CD4-positive, alpha-beta memory T cell (primary cell): ENCODE measurements around the gene CD68. TPM values are rescaled to one million over a fixed set of nuclear protein-coding genes. Genes with fewer than 3 reads are reported as not detected.
A peak's percentile ranks its signal among the peaks of the same experiment; 100 is the strongest.
"Not testable (repeated sequence)": the region's sequence is repeated elsewhere in the genome, so short reads cannot be mapped to it uniquely, and the experiment has no call there.

Experiments used
- CTCF ChIA-PET: fragments of 350-600 bp; sonication (Branson Sonifier 250); formaldehyde crosslinking; loops from one replicate; lab custom pipeline; 2021; ENCODE audit warnings: inconsistent platforms; ENCODE audit not compliant: partially characterized antibody; lab: Charles Lee
- POLR2A ChIA-PET: fragments of 350-600 bp; sonication (Branson Sonifier 250); formaldehyde crosslinking; loops from one replicate; lab custom pipeline; 2021; ENCODE audit not compliant: partially characterized antibody; lab: Charles Lee
- DNase-seq, 5 donors: peaks; one replicate each; pipeline versions ENCODE4 v3.0.0 to v3.0.0-alpha.2; 2020 to 2022; ENCODE audit warnings: mixed read lengths in 1 of 5
- H3K27ac ChIP-seq: one replicate; pipeline ENCODE4 v1.7.0; 2013; ENCODE audit warnings: low read depth, low read length
- H3K27me3 ChIP-seq: 2 replicates; pipeline ENCODE4 v1.7.0; 2013; ENCODE audit warnings: mild to moderate bottlenecking, low read length, moderate library complexity; ENCODE audit not compliant: insufficient read depth
- H3K36me3 ChIP-seq: 2 replicates; pipeline ENCODE4 v1.7.0; 2013; ENCODE audit warnings: mild to moderate bottlenecking, low read length, moderate library complexity; ENCODE audit not compliant: insufficient read depth
- H3K4me1 ChIP-seq: 2 replicates; pipeline ENCODE4 v1.7.0; 2013; ENCODE audit warnings: mild to moderate bottlenecking, low read length, moderate library complexity; ENCODE audit not compliant: insufficient read depth
- H3K4me3 ChIP-seq, 2 donors: one replicate each; pipeline ENCODE4 v1.7.0; 2013; ENCODE audit warnings: low read length in 2 of 2, mild to moderate bottlenecking in 1 of 2
- H3K9me3 ChIP-seq, 2 donors: one replicate each; pipeline ENCODE4 v1.7.0; 2013; ENCODE audit warnings: low read length in 2 of 2, control low read depth in 1 of 2; ENCODE audit not compliant: control insufficient read depth in 1 of 2
- H3K27ac Mint-ChIP-seq, 7 donors: one replicate each; pipeline ENCODE4 v1.8.0; 2020 to 2021; ENCODE audit warnings: mixed read lengths in 7 of 7, mild to moderate bottlenecking in 6 of 7, inconsistent platforms in 3 of 7, moderate library complexity in 3 of 7
- H3K27me3 Mint-ChIP-seq, 2 donors: one replicate each; pipeline ENCODE4 v1.8.0; 2020 to 2021; ENCODE audit warnings: mixed read lengths in 2 of 2
- H3K36me3 Mint-ChIP-seq, 2 donors: one replicate each; pipeline ENCODE4 v1.8.0; 2020 to 2021; ENCODE audit warnings: mixed read lengths in 2 of 2, inconsistent platforms in 1 of 2, mild to moderate bottlenecking in 1 of 2
- H3K4me1 Mint-ChIP-seq, 4 donors: one replicate each; pipeline ENCODE4 v1.8.0; 2020 to 2021; ENCODE audit warnings: mixed read lengths in 4 of 4, mild to moderate bottlenecking in 1 of 4
- H3K4me3 Mint-ChIP-seq, 8 donors: one replicate each; pipeline ENCODE4 v1.8.0; 2020 to 2021; ENCODE audit warnings: mixed read lengths in 8 of 8, mild to moderate bottlenecking in 7 of 8, moderate library complexity in 6 of 8, inconsistent platforms in 3 of 8
- H3K9me3 Mint-ChIP-seq, 8 donors: one replicate each; pipeline ENCODE4 v1.8.0; 2020 to 2021; ENCODE audit warnings: mixed read lengths in 8 of 8, mild to moderate bottlenecking in 5 of 8, inconsistent platforms in 3 of 8, moderate library complexity in 1 of 8
- intact Hi-C: fragments of 100-400 bp; cut with micrococcal nuclease; formaldehyde crosslinking; loops from one replicate; pipeline ENCODE4 v1.15.1; 2023
- polyA plus RNA-seq, 2 donors: library from polyadenylated mRNA; unstranded; fragments of 300-500 nt; fragmentation: Illumina TruSeq; gene quantifications; one replicate each; pipeline ENCODE4 v1.2.3, GENCODE V29; 2021
- total RNA-seq, 2 experiments: library from RNA; stranded (reverse); gene quantifications; one replicate each; pipeline ENCODE4 v1.2.3, GENCODE V29; 2021

CD68 gene
- total and polyA plus RNA-seq, 4 experiments from 2014 or later, result 0.59 to 20.9 (median 19.8) TPM; not detected in 1

- H3K36me3 Mint-ChIP-seq, result peaks cover 34 to 60% of the 10 kb centered on the region in 2 donors
- peaks cover 0 to 11% (median 3%) of the 10 kb centered on the region in 4 donors for H3K4me1 Mint-ChIP-seq
- Histone ChIP-seq H3K4me3 (no peak overlapping the region), H3K4me1 (peaks cover 10% of the 10 kb centered on the region), H3K27me3 (no peaks in the 10 kb centered on the region), H3K36me3 (peaks cover 57% of the 10 kb centered on the region), H3K27ac (no peak overlapping the region), H3K9me3 (no peaks in the 10 kb centered on the region)
- intact Hi-C loops, result no loop called here
- H3K4me3 Mint-ChIP-seq, result no peak overlapping the region
- H3K27ac Mint-ChIP-seq, result peak overlapping the region in 1 of 7 donors; percentile 75
- ChIA-PET POLR2A (interaction anchor here (1.0 to 9.5 kb wide), 3 partner anchors 18 to 235 kb away, joined by 4 to 220 read pairs (median 7); partner anchors contain the start of gene FXR2), CTCF (interaction anchor here (0.8 to 3.1 kb wide), 5 partner anchors 16 to 154 kb away, joined by 3 to 28 read pairs (median 12); partner anchors contain the start of genes TP53 and WRAP53)
- peaks cover 0 to 2% (median 0%) of the 10 kb centered on the region in 8 donors for H3K9me3 Mint-ChIP-seq
- H3K27me3 Mint-ChIP-seq, result no peaks in the 10 kb centered on the region
- DNase-seq, result no peak
Measured at GRCh38 chr17:7590743-7591142, 11.3 kb downstream of the CD68 start.

- ChIA-PET CTCF (interaction anchor here (0.7 kb wide), 1 partner anchor 78 kb away, joined by 3 read pairs; no protein-coding TSS in a partner anchor), POLR2A (interaction anchor here (0.9 kb wide), 1 partner anchor 16 kb away, joined by 5 read pairs; no protein-coding TSS in a partner anchor)
- Histone ChIP-seq H3K27me3 (no peaks in the 10 kb centered on the region), H3K27ac (no peak overlapping the region), H3K4me3 (no peak overlapping the region), H3K36me3 (peaks cover 62% of the 10 kb centered on the region), H3K9me3 (no peaks in the 10 kb centered on the region), H3K4me1 (peaks cover 8% of the 10 kb centered on the region)
- Mint-ChIP-seq H3K27ac (no peak overlapping the region), H3K36me3 (peaks cover 38 to 66% of the 10 kb centered on the region in 2 donors), H3K9me3 (peaks cover 0 to 3% (median 0%) of the 10 kb centered on the region in 8 donors), H3K4me1 (peaks cover 0 to 9% (median under 1%) of the 10 kb centered on the region in 4 donors), H3K4me3 (no peak overlapping the region), H3K27me3 (no peaks in the 10 kb centered on the region)
- DNase-seq, result no peak
- intact Hi-C loops, result no loop called here
Measured at GRCh38 chr17:7591596-7591995, 12.2 kb downstream of the CD68 start.

- peaks cover 8% of the 10 kb centered on the region for H3K4me1 ChIP-seq
- Mint-ChIP-seq H3K27ac (no peak overlapping the region), H3K9me3 (peaks cover 0 to 4% (median 0%) of the 10 kb centered on the region in 8 donors), H3K4me3 (no peak overlapping the region), H3K4me1 (peaks cover 0 to 5% (median under 1%) of the 10 kb centered on the region in 4 donors), H3K36me3 (peaks cover 43 to 64% of the 10 kb centered on the region in 2 donors), H3K27me3 (no peaks in the 10 kb centered on the region)
- H3K4me3 ChIP-seq, result no peak overlapping the region
- H3K36me3 ChIP-seq, result peaks cover 61% of the 10 kb centered on the region
- no peaks in the 10 kb centered on the region for H3K9me3 ChIP-seq
- ChIA-PET POLR2A (no interaction called here), CTCF (interaction anchor here (0.7 to 1.2 kb wide), 2 partner anchors 79 to 237 kb away, joined by 3 read pairs; no protein-coding TSS in a partner anchor)
- no peak for DNase-seq
- no peak overlapping the region for H3K27ac ChIP-seq
- no peaks in the 10 kb centered on the region for H3K27me3 ChIP-seq
- intact Hi-C loops, result no loop called here
Measured at GRCh38 chr17:7592422-7593021, 13.1 kb downstream of the CD68 start.

- Mint-ChIP-seq H3K4me1 (peaks cover 0 to 5% (median under 1%) of the 10 kb centered on the region in 4 donors), H3K9me3 (peaks cover 0 to 4% (median 0%) of the 10 kb centered on the region in 8 donors), H3K27ac (peak overlapping the region in 4 of 7 donors; percentile 27 to 85 (median 54)), H3K27me3 (no peaks in the 10 kb centered on the region), H3K36me3 (peaks cover 43 to 60% of the 10 kb centered on the region in 2 donors), H3K4me3 (no peak overlapping the region)
- DNase-seq, result no peak
- Histone ChIP-seq H3K27me3 (no peaks in the 10 kb centered on the region), H3K36me3 (peaks cover 58% of the 10 kb centered on the region), H3K27ac (no peak overlapping the region), H3K4me3 (no peak overlapping the region), H3K9me3 (no peaks in the 10 kb centered on the region), H3K4me1 (peaks cover 8% of the 10 kb centered on the region)
- ChIA-PET CTCF (interaction anchor here (1.2 kb wide), 1 partner anchor 238 kb away, joined by 3 read pairs; no protein-coding TSS in a partner anchor), POLR2A (interaction anchor here (0.9 to 1.0 kb wide), 2 partner anchors 8 to 13 kb away, joined by 3 to 5 read pairs; no protein-coding TSS in a partner anchor)
- intact Hi-C loops, result no loop called here
Measured at GRCh38 chr17:7593296-7593695, 13.9 kb downstream of the CD68 start.

GRCh38 chr17:7597561-7597960 lies 18.1 kb downstream of the CD68 start:
- DNase-seq, intact Hi-C loops, H3K27ac ChIP-seq, H3K9me3 ChIP-seq, H3K9me3 Mint-ChIP-seq, H3K27ac Mint-ChIP-seq, H3K27me3 ChIP-seq, H3K4me3 ChIP-seq, H3K4me3 Mint-ChIP-seq, CTCF ChIA-PET, H3K4me1 ChIP-seq, H3K4me1 Mint-ChIP-seq, H3K27me3 Mint-ChIP-seq: not testable (repeated sequence)
- H3K36me3 Mint-ChIP-seq, result peaks cover 51 to 66% of the 10 kb centered on the region in 2 donors
- POLR2A ChIA-PET, result interaction anchor here (1.1 kb wide), 1 partner anchor 14 kb away, joined by 4 read pairs; no protein-coding TSS in a partner anchor
- peaks cover 72% of the 10 kb centered on the region for H3K36me3 ChIP-seq

- Histone ChIP-seq H3K27me3 (no peaks in the 10 kb centered on the region), H3K27ac (no peak overlapping the region), H3K9me3 (no peaks in the 10 kb centered on the region), H3K4me3 (no peak overlapping the region), H3K4me1 (peaks cover 13% of the 10 kb centered on the region), H3K36me3 (peaks cover 38% of the 10 kb centered on the region)
- ChIA-PET POLR2A (no interaction called here), CTCF (interaction anchor here (1.3 kb wide), 1 partner anchor 17 kb away, joined by 4 read pairs; no protein-coding TSS in a partner anchor)
- Mint-ChIP-seq H3K4me1 (peaks cover 9 to 28% (median 17%) of the 10 kb centered on the region in 4 donors), H3K36me3 (peaks cover 36 to 44% of the 10 kb centered on the region in 2 donors), H3K27me3 (no peaks in the 10 kb centered on the region), H3K9me3 (peaks cover 0 to 3% (median 0%) of the 10 kb centered on the region in 8 donors), H3K4me3 (peak overlapping the region in 1 of 8 donors; percentile 17), H3K27ac (peak overlapping the region in 1 of 7 donors; percentile 38)
- no peak for DNase-seq
- intact Hi-C loops, result no loop called here
Measured at GRCh38 chr17:7606280-7606679, 26.8 kb downstream of the CD68 start.

- Mint-ChIP-seq H3K4me3 (no peak overlapping the region), H3K27me3 (no peaks in the 10 kb centered on the region), H3K36me3 (peaks cover 13 to 19% of the 10 kb centered on the region in 2 donors), H3K9me3 (no peaks in the 10 kb centered on the region), H3K4me1 (peaks cover 28 to 56% (median 45%) of the 10 kb centered on the region in 4 donors), H3K27ac (peak overlapping the region in 2 of 7 donors; percentile 20 to 60)
- DNase-seq, result no peak
- Histone ChIP-seq H3K4me3 (no peak overlapping the region), H3K27me3 (no peaks in the 10 kb centered on the region), H3K9me3 (no peaks in the 10 kb centered on the region), H3K36me3 (peaks cover 11% of the 10 kb centered on the region), H3K27ac (no peak overlapping the region), H3K4me1 (peaks cover 42% of the 10 kb centered on the region)
- intact Hi-C loops, result no loop called here
- ChIA-PET POLR2A (interaction anchor here (2.1 kb wide), 1 partner anchor 26 kb away, joined by 7 read pairs; the partner anchor contains the start of gene MPDU1), CTCF (interaction anchor here (0.7 to 2.3 kb wide), 5 partner anchors 17 to 76 kb away, joined by 3 to 10 read pairs (median 4); partner anchors contain the start of genes SAT2 and SOX15)
Measured at GRCh38 chr17:7610641-7611040, 31.2 kb downstream of the CD68 start.
